Measurements from ENCODE around the gene SLC1A3. TPM values are rescaled to one million over a fixed set of nuclear protein-coding genes. Genes with fewer than 3 reads are reported as not detected.

The SLC1A3 gene
- 100 to 1,000 TPM in 3 of 4 donors, 10 to 100 TPM in 1; 95.6 to 479 (median 173) TPM for total RNA-seq

GRCh38 chr5:36606428-36607113 is at the start of gene SLC1A3:
SLC1A3 (plus strand) TSS chr5:36606606; CDS start chr5:36608424, 1,818 bp downstream.
- TF ChIP-seq, protein P1, sequence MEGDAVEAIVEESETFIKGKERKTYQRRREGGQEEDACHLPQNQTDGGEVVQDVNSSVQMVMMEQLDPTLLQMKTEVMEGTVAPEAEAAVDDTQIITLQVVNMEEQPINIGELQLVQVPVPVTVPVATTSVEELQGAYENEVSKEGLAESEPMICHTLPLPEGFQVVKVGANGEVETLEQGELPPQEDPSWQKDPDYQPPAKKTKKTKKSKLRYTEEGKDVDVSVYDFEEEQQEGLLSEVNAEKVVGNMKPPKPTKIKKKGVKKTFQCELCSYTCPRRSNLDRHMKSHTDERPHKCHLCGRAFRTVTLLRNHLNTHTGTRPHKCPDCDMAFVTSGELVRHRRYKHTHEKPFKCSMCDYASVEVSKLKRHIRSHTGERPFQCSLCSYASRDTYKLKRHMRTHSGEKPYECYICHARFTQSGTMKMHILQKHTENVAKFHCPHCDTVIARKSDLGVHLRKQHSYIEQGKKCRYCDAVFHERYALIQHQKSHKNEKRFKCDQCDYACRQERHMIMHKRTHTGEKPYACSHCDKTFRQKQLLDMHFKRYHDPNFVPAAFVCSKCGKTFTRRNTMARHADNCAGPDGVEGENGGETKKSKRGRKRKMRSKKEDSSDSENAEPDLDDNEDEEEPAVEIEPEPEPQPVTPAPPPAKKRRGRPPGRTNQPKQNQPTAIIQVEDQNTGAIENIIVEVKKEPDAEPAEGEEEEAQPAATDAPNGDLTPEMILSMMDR (IDR thresholded peaks at IDR 0.05; ENCODE audit: low read depth): no peak

GRCh38 chr5:36558641-36559040 is 47.8 kb upstream of the SLC1A3 start:
- TF ChIP-seq, protein P1 (IDR thresholded peaks at IDR 0.05; ENCODE audit: low read depth): no peak

DNA sequence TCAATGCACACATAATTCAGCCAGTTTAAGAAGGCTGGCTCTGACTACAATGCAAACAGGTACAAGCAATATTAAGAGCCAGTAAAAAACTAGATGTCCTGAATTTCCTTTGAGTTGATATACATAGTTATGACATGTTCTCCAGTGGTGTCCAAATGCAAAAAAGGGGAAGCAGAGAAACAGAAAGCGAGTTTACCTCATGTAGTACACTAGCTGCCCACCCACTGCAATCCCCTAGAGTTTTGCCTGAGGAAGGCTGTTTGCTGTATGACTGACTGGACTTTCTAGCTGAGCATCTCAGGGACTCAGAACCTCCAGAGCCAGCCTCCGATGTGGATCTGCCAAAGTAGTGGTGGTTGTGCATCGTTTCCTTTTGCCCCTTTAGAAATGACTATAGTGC is 44.8 kb upstream of the SLC1A3 start:
- TF ChIP-seq, protein P1 (IDR thresholded peaks at IDR 0.05; ENCODE audit: low read depth): no peak

- TF ChIP-seq, protein P1 (IDR thresholded peaks at IDR 0.05; ENCODE audit: low read depth): no peak
Measured at GRCh38 chr5:36569491-36569890, 36.9 kb upstream of the SLC1A3 start.

- TF ChIP-seq, protein P1 (IDR thresholded peaks at IDR 0.05; ENCODE audit: low read depth): no peak
Measured at GRCh38 chr5:36570301-36571095, 35.9 kb upstream of the SLC1A3 start.

GRCh38 chr5:36571401-36572042 is 34.9 kb upstream of the SLC1A3 start:
- TF ChIP-seq, protein P1 (IDR thresholded peaks at IDR 0.05; ENCODE audit: low read depth): no peak

GRCh38 chr5:36573438-36573837 is 33.0 kb upstream of the SLC1A3 start:
- TF ChIP-seq, protein P1 (IDR thresholded peaks at IDR 0.05; ENCODE audit: low read depth): no peak
